ENCODE data around the gene OSBPL10. TPM values are rescaled to one million over a fixed set of nuclear protein-coding genes. Genes with fewer than 3 reads are reported as not detected.
A peak's percentile ranks its signal among the peaks of the same experiment; 100 is the strongest.

The OSBPL10 gene
- total RNA-seq, 1 donor from 2014 or later: 52.7 TPM

DNA sequence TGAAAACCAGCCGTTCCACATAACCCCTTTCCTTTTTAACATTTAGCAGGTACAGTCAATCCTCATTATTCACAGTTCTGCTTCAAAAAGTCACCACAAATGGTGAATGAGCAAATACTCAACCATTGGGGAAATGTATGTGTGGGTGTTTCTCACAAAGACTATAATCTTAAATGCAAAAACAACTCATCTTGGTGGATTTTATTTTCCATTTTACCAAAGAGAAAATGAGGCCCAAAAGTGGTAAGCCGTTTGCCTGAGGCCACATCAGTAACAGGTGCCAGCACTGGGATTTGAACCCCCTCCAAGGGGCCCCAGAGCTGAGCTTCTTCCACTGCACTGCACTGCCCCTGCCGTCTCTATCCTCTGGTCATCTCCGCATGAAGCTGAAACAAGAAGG lies 208.8 kb downstream of the OSBPL10 start:
- Histone ChIP-seq H3K9ac (ENCODE audit: low read length) (no peak overlapping the region), H3K4me2 (ENCODE audit: low read length) (no peak overlapping the region), H3K79me2 (ENCODE audit: insufficient read depth, low read length) (no peaks in the 10 kb centered on the region), H2AFZ (ENCODE audit: low read depth, low read length) (no peak overlapping the region), H4K20me1 (ENCODE audit: insufficient read depth, low read length) (peaks cover 7% of the 10 kb centered on the region), H3K27me3 (ENCODE audit: insufficient read depth, low read length) (no peaks in the 10 kb centered on the region), H3K36me3 (ENCODE audit: insufficient read depth, low read length) (no peaks in the 10 kb centered on the region), H3K27ac (ENCODE audit: low read depth, low read length) (no peak overlapping the region), H3K4me3 (ENCODE audit: insufficient read depth, low read depth, low read length) (no peak overlapping the region), H3K9me3 (ENCODE audit: insufficient read depth, low read depth, low read length) (no peaks in the 10 kb centered on the region), H3K4me1 (ENCODE audit: insufficient read depth, low read length) (peaks cover 3% of the 10 kb centered on the region)
- FAIRE-seq (no peak), DNase-seq (ENCODE audit: low read depth) (peak; percentile 39)
- Mint-ChIP-seq H3K27ac (ENCODE audit: unreplicated experiment) (no peak overlapping the region), H3K4me1 (ENCODE audit: low read depth, unreplicated experiment) (peaks cover 7% of the 10 kb centered on the region), H3K4me3 (ENCODE audit: unreplicated experiment) (no peak overlapping the region), H3K9me3 (ENCODE audit: unreplicated experiment) (peaks cover under 1% of the 10 kb centered on the region), H3K27me3 (ENCODE audit: low read depth, unreplicated experiment) (no peaks in the 10 kb centered on the region), H3K36me3 (ENCODE audit: low read depth, unreplicated experiment) (peaks cover 4% of the 10 kb centered on the region)
- no peak for TF ChIP-seq EZH2 (IDR thresholded peaks at IDR 0.05; ENCODE audit: insufficient read depth, low read length)
- TF ChIP-seq, protein P1, sequence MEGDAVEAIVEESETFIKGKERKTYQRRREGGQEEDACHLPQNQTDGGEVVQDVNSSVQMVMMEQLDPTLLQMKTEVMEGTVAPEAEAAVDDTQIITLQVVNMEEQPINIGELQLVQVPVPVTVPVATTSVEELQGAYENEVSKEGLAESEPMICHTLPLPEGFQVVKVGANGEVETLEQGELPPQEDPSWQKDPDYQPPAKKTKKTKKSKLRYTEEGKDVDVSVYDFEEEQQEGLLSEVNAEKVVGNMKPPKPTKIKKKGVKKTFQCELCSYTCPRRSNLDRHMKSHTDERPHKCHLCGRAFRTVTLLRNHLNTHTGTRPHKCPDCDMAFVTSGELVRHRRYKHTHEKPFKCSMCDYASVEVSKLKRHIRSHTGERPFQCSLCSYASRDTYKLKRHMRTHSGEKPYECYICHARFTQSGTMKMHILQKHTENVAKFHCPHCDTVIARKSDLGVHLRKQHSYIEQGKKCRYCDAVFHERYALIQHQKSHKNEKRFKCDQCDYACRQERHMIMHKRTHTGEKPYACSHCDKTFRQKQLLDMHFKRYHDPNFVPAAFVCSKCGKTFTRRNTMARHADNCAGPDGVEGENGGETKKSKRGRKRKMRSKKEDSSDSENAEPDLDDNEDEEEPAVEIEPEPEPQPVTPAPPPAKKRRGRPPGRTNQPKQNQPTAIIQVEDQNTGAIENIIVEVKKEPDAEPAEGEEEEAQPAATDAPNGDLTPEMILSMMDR (IDR thresholded peaks at IDR 0.05; ENCODE audit: insufficient read depth, low read depth, low read length): no peak

DNA sequence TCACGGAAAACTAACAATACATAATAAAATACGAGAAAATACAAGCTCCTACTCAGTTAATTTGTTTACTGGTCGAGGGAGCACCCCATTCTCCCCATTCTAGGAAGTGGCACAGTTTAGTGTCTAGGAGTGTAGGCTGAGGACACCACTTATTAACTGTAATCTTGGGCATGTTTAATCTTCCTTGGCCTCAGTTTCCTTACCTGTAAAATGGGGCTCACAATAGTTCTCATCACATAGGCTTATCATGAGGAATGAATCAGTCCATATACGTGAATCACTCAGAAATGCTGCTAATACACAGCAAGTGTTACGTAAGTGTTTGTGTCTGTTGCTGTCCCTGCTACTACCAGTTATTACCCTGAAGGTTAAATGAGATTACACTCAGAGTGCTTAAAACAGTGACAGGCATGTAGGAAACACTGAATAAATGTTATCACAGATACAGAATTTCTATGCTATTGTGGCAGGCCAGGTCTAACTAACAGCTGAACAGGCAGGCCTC lies 210.2 kb downstream of the OSBPL10 start:
- Histone ChIP-seq H3K79me2 (ENCODE audit: insufficient read depth, low read length) (no peaks in the 10 kb centered on the region), H3K9me3 (ENCODE audit: insufficient read depth, low read depth, low read length) (no peaks in the 10 kb centered on the region), H4K20me1 (ENCODE audit: insufficient read depth, low read length) (peaks cover 14% of the 10 kb centered on the region), H3K9ac (ENCODE audit: low read length) (no peak overlapping the region), H3K27ac (ENCODE audit: low read depth, low read length) (no peak overlapping the region), H3K4me2 (ENCODE audit: low read length) (no peak overlapping the region), H3K4me1 (ENCODE audit: insufficient read depth, low read length) (no peaks in the 10 kb centered on the region), H3K36me3 (ENCODE audit: insufficient read depth, low read length) (no peaks in the 10 kb centered on the region), H3K27me3 (ENCODE audit: insufficient read depth, low read length) (no peaks in the 10 kb centered on the region), H3K4me3 (ENCODE audit: insufficient read depth, low read depth, low read length) (no peak overlapping the region), H2AFZ (ENCODE audit: low read depth, low read length) (no peak overlapping the region)
- H3K9me3 Mint-ChIP-seq (ENCODE audit: unreplicated experiment): no peaks in the 10 kb centered on the region
- FAIRE-seq: no peak
- no peaks in the 10 kb centered on the region for H3K27me3 Mint-ChIP-seq (ENCODE audit: low read depth, unreplicated experiment)
- peak; percentile 11 for DNase-seq (ENCODE audit: low read depth)
- H3K27ac Mint-ChIP-seq (ENCODE audit: unreplicated experiment): no peak overlapping the region
- TF ChIP-seq, protein P1 (IDR thresholded peaks at IDR 0.05; ENCODE audit: insufficient read depth, low read depth, low read length): no peak
- TF ChIP-seq EZH2 (IDR thresholded peaks at IDR 0.05; ENCODE audit: insufficient read depth, low read length): no peak
- H3K4me1 Mint-ChIP-seq (ENCODE audit: low read depth, unreplicated experiment): peaks cover 4% of the 10 kb centered on the region
- peaks cover 3% of the 10 kb centered on the region for H3K36me3 Mint-ChIP-seq (ENCODE audit: low read depth, unreplicated experiment)
- H3K4me3 Mint-ChIP-seq (ENCODE audit: unreplicated experiment): no peak overlapping the region

DNA sequence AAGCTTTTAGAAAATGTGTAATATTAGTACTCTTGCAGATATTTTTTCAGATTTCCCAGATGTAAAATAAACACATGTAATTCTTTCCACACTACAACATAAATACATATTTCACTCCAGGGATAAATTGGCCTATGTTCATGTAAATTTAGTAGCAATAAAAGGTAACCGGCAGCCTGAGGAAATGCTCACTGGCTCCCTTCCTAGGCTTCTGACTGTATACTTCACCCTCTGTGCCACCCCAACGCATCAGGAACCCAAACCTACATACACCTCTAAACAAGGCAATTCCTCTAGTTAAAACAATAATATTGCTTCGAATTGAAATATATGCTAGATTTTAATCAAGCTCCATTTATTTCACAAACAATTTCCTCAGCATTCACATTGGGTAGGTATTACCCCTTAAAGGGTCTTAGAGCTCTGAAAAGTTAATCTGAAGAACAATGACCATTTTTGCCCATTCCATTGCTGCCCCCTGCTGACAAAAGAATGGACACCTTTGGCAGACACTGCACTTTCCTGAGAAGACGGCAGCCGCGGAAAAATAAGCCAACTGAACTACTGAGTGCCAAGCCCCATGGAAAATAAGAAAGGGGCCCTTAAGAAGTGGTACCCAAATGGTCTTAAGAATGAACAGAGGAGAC lies 212.5 kb downstream of the OSBPL10 start:
- Histone ChIP-seq H3K4me3 (ENCODE audit: insufficient read depth, low read depth, low read length) (no peak overlapping the region), H2AFZ (ENCODE audit: low read depth, low read length) (no peak overlapping the region), H3K27ac (ENCODE audit: low read depth, low read length) (no peak overlapping the region), H3K36me3 (ENCODE audit: insufficient read depth, low read length) (no peaks in the 10 kb centered on the region), H3K9ac (ENCODE audit: low read length) (no peak overlapping the region), H3K9me3 (ENCODE audit: insufficient read depth, low read depth, low read length) (no peaks in the 10 kb centered on the region), H3K4me2 (ENCODE audit: low read length) (no peak overlapping the region), H3K79me2 (ENCODE audit: insufficient read depth, low read length) (no peaks in the 10 kb centered on the region), H4K20me1 (ENCODE audit: insufficient read depth, low read length) (peaks cover 15% of the 10 kb centered on the region), H3K4me1 (ENCODE audit: insufficient read depth, low read length) (no peaks in the 10 kb centered on the region), H3K27me3 (ENCODE audit: insufficient read depth, low read length) (no peaks in the 10 kb centered on the region)
- TF ChIP-seq, protein P1 (IDR thresholded peaks at IDR 0.05; ENCODE audit: insufficient read depth, low read depth, low read length): peak; percentile 51
- no peak for TF ChIP-seq EZH2 (IDR thresholded peaks at IDR 0.05; ENCODE audit: insufficient read depth, low read length)
- peak; percentile 26 for DNase-seq (ENCODE audit: low read depth)
- peaks cover 3% of the 10 kb centered on the region for H3K4me1 Mint-ChIP-seq (ENCODE audit: low read depth, unreplicated experiment)
- H3K27me3 Mint-ChIP-seq (ENCODE audit: low read depth, unreplicated experiment): no peaks in the 10 kb centered on the region
- H3K4me3 Mint-ChIP-seq (ENCODE audit: unreplicated experiment): no peak overlapping the region
- peak overlapping the region; percentile 54 for H3K27ac Mint-ChIP-seq (ENCODE audit: unreplicated experiment)
- FAIRE-seq: no peak
- no peaks in the 10 kb centered on the region for H3K9me3 Mint-ChIP-seq (ENCODE audit: unreplicated experiment)
- H3K36me3 Mint-ChIP-seq (ENCODE audit: low read depth, unreplicated experiment): peaks cover 2% of the 10 kb centered on the region

All from astrocyte (in vitro differentiated cells and primary cell).